Astrocyte (in vitro differentiated cells and primary cell): ENCODE data around the gene NFATC1. TPM values are rescaled to one million over a fixed set of nuclear protein-coding genes. Genes with fewer than 3 reads are reported as not detected.

ENCODE experiments used
- DNase-seq: peaks from one replicate; pipeline ENCODE4 v3.0.0-alpha.2; 2010; ENCODE audit warnings: low read depth
- FAIRE-seq: peaks from 2 replicates; lab custom pipeline; 2011; peaks lifted over from hg19 to GRCh38; lab: Jason Lieb, UNC
- H2AFZ ChIP-seq: 2 replicates; pipeline ENCODE4 v1.6.0; 2012; ENCODE audit warnings: low read depth, low read length, inconsistent platforms
- H3K27ac ChIP-seq: 2 replicates; pipeline ENCODE4 v1.5.1; 2011; ENCODE audit warnings: low read depth, low read length, inconsistent platforms
- H3K27me3 ChIP-seq: 2 replicates; pipeline ENCODE4 v1.6.0; 2011; ENCODE audit warnings: low read length, inconsistent platforms; ENCODE audit not compliant: insufficient read depth
- H3K36me3 ChIP-seq: 2 replicates; pipeline ENCODE4 v1.5.1; 2011; ENCODE audit warnings: low read length, inconsistent platforms; ENCODE audit not compliant: insufficient read depth
- H3K4me1 ChIP-seq: 2 replicates; pipeline ENCODE4 v1.5.1; 2011; ENCODE audit warnings: low read length, inconsistent platforms; ENCODE audit not compliant: insufficient read depth
- H3K4me2 ChIP-seq: 2 replicates; pipeline ENCODE4 v1.6.0; 2012; ENCODE audit warnings: low read length, inconsistent platforms
- H3K4me3 ChIP-seq: 2 replicates; pipeline ENCODE4 v1.5.1; 2011; ENCODE audit warnings: low read depth, mild to moderate bottlenecking, low read length, inconsistent platforms; ENCODE audit not compliant: insufficient read depth
- H3K79me2 ChIP-seq: 2 replicates; pipeline ENCODE4 v1.6.0; 2012; ENCODE audit warnings: mild to moderate bottlenecking, low read length, inconsistent platforms; ENCODE audit not compliant: insufficient read depth
- H3K9ac ChIP-seq: 2 replicates; pipeline ENCODE4 v1.6.0; 2012; ENCODE audit warnings: mild to moderate bottlenecking, low read length, inconsistent platforms
- H3K9me3 ChIP-seq: 2 replicates; pipeline ENCODE4 v1.5.1; 2012; ENCODE audit warnings: low read depth, mild to moderate bottlenecking, low read length, inconsistent platforms; ENCODE audit not compliant: insufficient read depth
- H4K20me1 ChIP-seq: 2 replicates; pipeline ENCODE4 v1.6.0; 2012; ENCODE audit warnings: low read length, inconsistent platforms; ENCODE audit not compliant: insufficient read depth
- H3K27ac Mint-ChIP-seq: one replicate; pipeline ENCODE4 v1.8.0; 2021; ENCODE audit warnings: mild to moderate bottlenecking, mixed read lengths; ENCODE audit not compliant: unreplicated experiment
- H3K27me3 Mint-ChIP-seq: one replicate; pipeline ENCODE4 v1.8.0; 2021; ENCODE audit warnings: low read depth, mixed read lengths; ENCODE audit not compliant: unreplicated experiment
- H3K36me3 Mint-ChIP-seq: one replicate; pipeline ENCODE4 v1.8.0; 2021; ENCODE audit warnings: low read depth, mixed read lengths; ENCODE audit not compliant: unreplicated experiment
- H3K4me1 Mint-ChIP-seq: one replicate; pipeline ENCODE4 v1.8.0; 2021; ENCODE audit warnings: low read depth, mixed read lengths; ENCODE audit not compliant: unreplicated experiment
- H3K4me3 Mint-ChIP-seq: one replicate; pipeline ENCODE4 v1.8.0; 2021; ENCODE audit warnings: mild to moderate bottlenecking, moderate library complexity, mixed read lengths; ENCODE audit not compliant: unreplicated experiment
- H3K9me3 Mint-ChIP-seq: one replicate; pipeline ENCODE4 v1.8.0; 2021; ENCODE audit warnings: mild to moderate bottlenecking, mixed read lengths; ENCODE audit not compliant: unreplicated experiment
- EZH2 ChIP-seq: IDR thresholded peaks from 2 replicates; pipeline ENCODE4 v1.6.1; 2012; ENCODE audit warnings: mild to moderate bottlenecking, low read length, inconsistent platforms; ENCODE audit not compliant: insufficient read depth
- total RNA-seq: library from RNA; stranded (reverse); gene quantifications from 2 replicates; pipeline ENCODE4 v1.2.1, GENCODE V29; 2021
- TF ChIP-seq, protein P1 (sequence below): IDR thresholded peaks from 2 replicates; pipeline ENCODE4 v1.5.1; 2011; ENCODE audit warnings: low read depth, mild to moderate bottlenecking, inconsistent platforms, low read length, moderate library complexity; ENCODE audit not compliant: insufficient read depth

NFATC1 gene
- total RNA-seq, 1 donor from 2014 or later: 11.0 TPM

- no peaks in the 10 kb centered on the region for H3K9me3 Mint-ChIP-seq
- Histone ChIP-seq H3K9me3 (no peaks in the 10 kb centered on the region), H3K4me1 (no peaks in the 10 kb centered on the region), H3K4me3 (no peak overlapping the region), H4K20me1 (no peaks in the 10 kb centered on the region), H3K27me3 (peaks cover 21% of the 10 kb centered on the region), H3K27ac (no peak overlapping the region), H3K4me2 (no peak overlapping the region), H3K79me2 (no peaks in the 10 kb centered on the region), H3K9ac (no peak overlapping the region), H3K36me3 (no peaks in the 10 kb centered on the region), H2AFZ (no peak overlapping the region)
- no peak for FAIRE-seq
- no peak overlapping the region for H3K4me3 Mint-ChIP-seq
- TF ChIP-seq, protein P1, sequence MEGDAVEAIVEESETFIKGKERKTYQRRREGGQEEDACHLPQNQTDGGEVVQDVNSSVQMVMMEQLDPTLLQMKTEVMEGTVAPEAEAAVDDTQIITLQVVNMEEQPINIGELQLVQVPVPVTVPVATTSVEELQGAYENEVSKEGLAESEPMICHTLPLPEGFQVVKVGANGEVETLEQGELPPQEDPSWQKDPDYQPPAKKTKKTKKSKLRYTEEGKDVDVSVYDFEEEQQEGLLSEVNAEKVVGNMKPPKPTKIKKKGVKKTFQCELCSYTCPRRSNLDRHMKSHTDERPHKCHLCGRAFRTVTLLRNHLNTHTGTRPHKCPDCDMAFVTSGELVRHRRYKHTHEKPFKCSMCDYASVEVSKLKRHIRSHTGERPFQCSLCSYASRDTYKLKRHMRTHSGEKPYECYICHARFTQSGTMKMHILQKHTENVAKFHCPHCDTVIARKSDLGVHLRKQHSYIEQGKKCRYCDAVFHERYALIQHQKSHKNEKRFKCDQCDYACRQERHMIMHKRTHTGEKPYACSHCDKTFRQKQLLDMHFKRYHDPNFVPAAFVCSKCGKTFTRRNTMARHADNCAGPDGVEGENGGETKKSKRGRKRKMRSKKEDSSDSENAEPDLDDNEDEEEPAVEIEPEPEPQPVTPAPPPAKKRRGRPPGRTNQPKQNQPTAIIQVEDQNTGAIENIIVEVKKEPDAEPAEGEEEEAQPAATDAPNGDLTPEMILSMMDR: no peak
- TF ChIP-seq EZH2: no peak
- H3K27me3 Mint-ChIP-seq: peaks cover 18% of the 10 kb centered on the region
- no peaks in the 10 kb centered on the region for H3K4me1 Mint-ChIP-seq
- no peaks in the 10 kb centered on the region for H3K36me3 Mint-ChIP-seq
- no peak for DNase-seq
- H3K27ac Mint-ChIP-seq: no peak overlapping the region
These were observed 148.7 kb downstream of the NFATC1 start for GRCh38 chr18:79544386-79544963.

- Histone ChIP-seq H3K9ac (no peak overlapping the region), H4K20me1 (no peaks in the 10 kb centered on the region), H3K27me3 (peaks cover 13% of the 10 kb centered on the region), H3K79me2 (no peaks in the 10 kb centered on the region), H3K27ac (no peak overlapping the region), H3K4me1 (no peaks in the 10 kb centered on the region), H3K4me2 (no peak overlapping the region), H3K4me3 (no peak overlapping the region), H3K9me3 (no peaks in the 10 kb centered on the region), H2AFZ (no peak overlapping the region), H3K36me3 (no peaks in the 10 kb centered on the region)
- no peaks in the 10 kb centered on the region for H3K36me3 Mint-ChIP-seq
- no peak for FAIRE-seq
- no peak overlapping the region for H3K4me3 Mint-ChIP-seq
- H3K27ac Mint-ChIP-seq: no peak overlapping the region
- TF ChIP-seq, protein P1: no peak
- no peak for TF ChIP-seq EZH2
- DNase-seq: no peak
- no peaks in the 10 kb centered on the region for H3K9me3 Mint-ChIP-seq
- no peaks in the 10 kb centered on the region for H3K4me1 Mint-ChIP-seq
- H3K27me3 Mint-ChIP-seq: peaks cover 12% of the 10 kb centered on the region
These were observed 149.5 kb downstream of the NFATC1 start for GRCh38 chr18:79545255-79545654.

- no peak overlapping the region for H3K27ac Mint-ChIP-seq
- no peaks in the 10 kb centered on the region for H3K36me3 ChIP-seq
- H3K4me3 Mint-ChIP-seq: no peak overlapping the region
- no peaks in the 10 kb centered on the region for H3K36me3 Mint-ChIP-seq
- no peak overlapping the region for H3K4me3 ChIP-seq
- no peaks in the 10 kb centered on the region for H3K4me1 ChIP-seq
- TF ChIP-seq, protein P1: no peak
- TF ChIP-seq EZH2: no peak
- H3K4me1 Mint-ChIP-seq: no peaks in the 10 kb centered on the region
- H3K79me2 ChIP-seq: no peaks in the 10 kb centered on the region
- no peak overlapping the region for H3K4me2 ChIP-seq
- H4K20me1 ChIP-seq: no peaks in the 10 kb centered on the region
- H3K9me3 ChIP-seq: no peaks in the 10 kb centered on the region
- FAIRE-seq (no peak), DNase-seq (no peak)
- peaks cover 9% of the 10 kb centered on the region for H3K27me3 Mint-ChIP-seq
- no peak overlapping the region for H2AFZ ChIP-seq
- no peak overlapping the region for H3K9ac ChIP-seq
- H3K9me3 Mint-ChIP-seq: no peaks in the 10 kb centered on the region
- no peak overlapping the region for H3K27ac ChIP-seq
- H3K27me3 ChIP-seq: peaks cover 8% of the 10 kb centered on the region
These were observed 150.0 kb downstream of the NFATC1 start for GRCh38 chr18:79545736-79546171.
